ENCODE measurements around the gene TMC2.

TMC2 gene

GRCh38 chr20:2643708-2644107, 107.3 kb downstream of the TMC2 start:
- Histone ChIP-seq H2BK5ac (ENCODE audit: low read length) (no peak overlapping the region), H3K23ac (ENCODE audit: low read depth, low read length, poor library complexity) (no peak overlapping the region), H4K8ac (ENCODE audit: low read depth, low read length) (no peak overlapping the region), H4K91ac (ENCODE audit: low read depth, low read length, poor library complexity) (no peak overlapping the region), H3K36me3 (replicated peaks in 1 of 2; ENCODE audit: control insufficient read depth in 2 of 2, insufficient read depth in 2 of 2, low read length in 2 of 2) (no peaks in the 10 kb centered on the region), H3K27me3 (ENCODE audit: control insufficient read depth in 3 of 3, insufficient read depth in 3 of 3, low read depth in 1 of 3, low read length in 3 of 3) (no peaks in the 10 kb centered on the region), H2AK5ac (ENCODE audit: low read depth, low read length) (no peak overlapping the region), H3K27ac (replicated peaks; ENCODE audit: low read length) (no peak overlapping the region), H3K4me3 (ENCODE audit: low read length in 2 of 2) (no peak overlapping the region), H3K18ac (ENCODE audit: low read length) (no peak overlapping the region), H2BK15ac (ENCODE audit: low read length) (no peak overlapping the region), H2BK120ac (ENCODE audit: low read depth, low read length) (no peak overlapping the region), H2BK12ac (ENCODE audit: low read length) (no peak overlapping the region), H3K4me1 (ENCODE audit: control insufficient read depth in 2 of 2, insufficient read depth in 1 of 2, low read depth in 1 of 2, low read length in 2 of 2) (no peaks in the 10 kb centered on the region), H3K79me1 (ENCODE audit: low read depth, low read length) (no peaks in the 10 kb centered on the region), H3K9ac (ENCODE audit: low read depth, low read length, poor library complexity) (no peak overlapping the region), H3K4ac (ENCODE audit: low read length) (no peak overlapping the region), H3K14ac (ENCODE audit: low read length) (no peak overlapping the region), H3K4me2 (ENCODE audit: insufficient read depth, low read length, poor library complexity, severe bottlenecking) (no peak overlapping the region), H3K9me3 (replicated peaks in 1 of 2; ENCODE audit: control insufficient read depth in 2 of 2, insufficient read depth in 1 of 2, low read depth in 1 of 2, low read length in 2 of 2) (no peaks in the 10 kb centered on the region), H2AFZ (ENCODE audit: low read length) (no peak overlapping the region)
- WGBS, 2 donors (ENCODE audit: extremely low coverage in 2 of 2, insufficient read length in 2 of 2, insufficient replicate concordance in 1 of 2): no CpG with 5 or more reads among the region's 1 CpG
- no peak for DNase-seq (ENCODE audit: low spot score)

GRCh38 chr20:2651772-2652723, 115.7 kb downstream of the TMC2 start, which contains the start of gene NOP56:
Gene NOP56 (plus strand): TSS chr20:2652632. CDS start chr20:2652661, 29 bp downstream.
- peak within 1 kb of the TSS; percentile 98 for H2BK120ac ChIP-seq (ENCODE audit: low read depth, low read length)
- peak; percentile 92 for DNase-seq (ENCODE audit: low spot score)

GRCh38 chr20:2652724-2653555, 116.6 kb downstream of the TMC2 start:
- Histone ChIP-seq H2AFZ (ENCODE audit: low read length) (peak overlapping the region; percentile 95), H3K4ac (ENCODE audit: low read length) (peak overlapping the region; percentile 76), H3K9me3 (replicated peaks in 1 of 2; ENCODE audit: control insufficient read depth in 2 of 2, insufficient read depth in 1 of 2, low read depth in 1 of 2, low read length in 2 of 2) (no peaks in the 10 kb centered on the region), H4K8ac (ENCODE audit: low read depth, low read length) (peak overlapping the region; percentile 19), H3K27ac (replicated peaks; ENCODE audit: low read length) (peak overlapping the region; percentile 53), H3K79me1 (ENCODE audit: low read depth, low read length) (peaks cover 12% of the 10 kb centered on the region), H2BK12ac (ENCODE audit: low read length) (no peak overlapping the region), H3K4me2 (ENCODE audit: insufficient read depth, low read length, poor library complexity, severe bottlenecking) (peak overlapping the region; percentile 84), H3K4me3 (ENCODE audit: low read length in 2 of 2) (peak overlapping the region; percentile 93 to 99), H3K27me3 (ENCODE audit: control insufficient read depth in 3 of 3, insufficient read depth in 3 of 3, low read depth in 1 of 3, low read length in 3 of 3) (no peaks in the 10 kb centered on the region), H2BK120ac (ENCODE audit: low read depth, low read length) (peak overlapping the region; percentile 98), H3K4me1 (ENCODE audit: control insufficient read depth in 2 of 2, insufficient read depth in 1 of 2, low read depth in 1 of 2, low read length in 2 of 2) (peaks cover 7 to 17% of the 10 kb centered on the region in 2 donors), H3K36me3 (replicated peaks in 1 of 2; ENCODE audit: control insufficient read depth in 2 of 2, insufficient read depth in 2 of 2, low read length in 2 of 2) (peaks cover 40 to 49% of the 10 kb centered on the region in 2 donors), H3K9ac (ENCODE audit: low read depth, low read length, poor library complexity) (peak overlapping the region; percentile 99), H2BK5ac (ENCODE audit: low read length) (peak overlapping the region; percentile 93), H3K23ac (ENCODE audit: low read depth, low read length, poor library complexity) (peak overlapping the region; percentile 92), H2AK5ac (ENCODE audit: low read depth, low read length) (peak overlapping the region; percentile 92), H4K91ac (ENCODE audit: low read depth, low read length, poor library complexity) (peak overlapping the region; percentile 86), H3K18ac (ENCODE audit: low read length) (peak overlapping the region; percentile 99), H3K14ac (ENCODE audit: low read length) (peak overlapping the region; percentile 95), H2BK15ac (ENCODE audit: low read length) (no peak overlapping the region)
- no peak for DNase-seq (ENCODE audit: low spot score)
- WGBS, 2 donors (ENCODE audit: extremely low coverage in 2 of 2, insufficient read length in 2 of 2, insufficient replicate concordance in 1 of 2): no CpG with 5 or more reads among the region's 56 CpGs

More at GRCh38 chr20:2651772-2652723, 115.7 kb downstream of the TMC2 start, which contains the start of gene NOP56:
- Histone ChIP-seq H2BK12ac (ENCODE audit: low read length) (no peak within 1 kb of the TSS), H2AK5ac (ENCODE audit: low read depth, low read length) (peak within 1 kb of the TSS; percentile 92), H3K4me2 (ENCODE audit: insufficient read depth, low read length, poor library complexity, severe bottlenecking) (peak within 1 kb of the TSS; percentile 84), H3K4ac (ENCODE audit: low read length) (peak within 1 kb of the TSS; percentile 76), H4K8ac (ENCODE audit: low read depth, low read length) (peak within 1 kb of the TSS; percentile 19), H3K79me1 (ENCODE audit: low read depth, low read length) (peaks cover 12% of the 10 kb centered on the region), H4K91ac (ENCODE audit: low read depth, low read length, poor library complexity) (peak within 1 kb of the TSS; percentile 86), H3K14ac (ENCODE audit: low read length) (peak within 1 kb of the TSS; percentile 95), H3K27me3 (ENCODE audit: control insufficient read depth in 3 of 3, insufficient read depth in 3 of 3, low read depth in 1 of 3, low read length in 3 of 3) (no peaks in the 10 kb centered on the region), H3K4me3 (ENCODE audit: low read length in 2 of 2) (peak within 1 kb of the TSS; percentile 95 to 99), H3K4me1 (ENCODE audit: control insufficient read depth in 2 of 2, insufficient read depth in 1 of 2, low read depth in 1 of 2, low read length in 2 of 2) (peaks cover 7 to 17% of the 10 kb centered on the region in 2 donors), H2BK15ac (ENCODE audit: low read length) (no peak within 1 kb of the TSS), H3K9ac (ENCODE audit: low read depth, low read length, poor library complexity) (peak within 1 kb of the TSS; percentile 99), H3K36me3 (replicated peaks in 1 of 2; ENCODE audit: control insufficient read depth in 2 of 2, insufficient read depth in 2 of 2, low read length in 2 of 2) (peaks cover 32 to 41% of the 10 kb centered on the region in 2 donors), H3K9me3 (replicated peaks in 1 of 2; ENCODE audit: control insufficient read depth in 2 of 2, insufficient read depth in 1 of 2, low read depth in 1 of 2, low read length in 2 of 2) (no peaks in the 10 kb centered on the region), H3K18ac (ENCODE audit: low read length) (peak within 1 kb of the TSS; percentile 99), H3K23ac (ENCODE audit: low read depth, low read length, poor library complexity) (peak within 1 kb of the TSS; percentile 92), H3K27ac (replicated peaks; ENCODE audit: low read length) (peak within 1 kb of the TSS; percentile 90), H2BK5ac (ENCODE audit: low read length) (peak within 1 kb of the TSS; percentile 93), H2AFZ (ENCODE audit: low read length) (peak within 1 kb of the TSS; percentile 95)
- WGBS, 2 donors (ENCODE audit: extremely low coverage in 2 of 2, insufficient read length in 2 of 2, insufficient replicate concordance in 1 of 2): no CpG with 5 or more reads among the region's 101 CpGs

Measured in neuronal stem cell (in vitro differentiated cells).